ENCODE results near the gene AGO1. TPM values are rescaled to one million over a fixed set of nuclear protein-coding genes. Genes with fewer than 3 reads are reported as not detected.

AGO1 gene
- total and polyA plus RNA-seq, 10 of the 15 experiments (the other 5 are each of a cell fraction or from before 2014, with no cell fraction given): 1.8 to 24.0 (median 8.1) TPM

- Histone ChIP-seq H3K27me3 (replicated peaks in 1 of 2; ENCODE audit: control insufficient read depth in 2 of 2, insufficient read depth in 2 of 2, low read length in 1 of 2) (no peaks in the 10 kb centered on the region), H3K4me1 (ENCODE audit: control insufficient read depth, insufficient read depth, low read length) (no peaks in the 10 kb centered on the region), H2AFZ (ENCODE audit: control insufficient read depth, low read depth, low read length) (no peak overlapping the region), H3K9ac (ENCODE audit: control insufficient read depth, insufficient read depth, low read length) (no peak overlapping the region), H3K79me2 (ENCODE audit: control insufficient read depth, insufficient read depth, low read length) (no peaks in the 10 kb centered on the region), H4K20me1 (ENCODE audit: control insufficient read depth, insufficient read depth) (no peaks in the 10 kb centered on the region), H3K4me3 (no peak overlapping the region), H3K9me3 (replicated peaks; ENCODE audit: control insufficient read depth, insufficient read depth, low read length) (no peaks in the 10 kb centered on the region), H3K36me3 (ENCODE audit: control insufficient read depth in 2 of 2, insufficient read depth in 2 of 2, low read length in 1 of 2) (peaks cover 13 to 27% of the 10 kb centered on the region in 2 experiments), H3K4me2 (ENCODE audit: control insufficient read depth, insufficient read depth) (no peak overlapping the region), H3K27ac (ENCODE audit: control insufficient read depth, insufficient read depth) (no peak overlapping the region)
- in situ Hi-C loops (cut with MboI) (no loop called here), intact Hi-C loops (cut with micrococcal nuclease; ENCODE audit: unreplicated experiment) (no loop called here)
- ATAC-seq: no peak
- 86% methylated on average over 1 of the region's 1 CpG for WGBS (ENCODE audit: insufficient coverage, insufficient replicate concordance, low lambda C conversion rate, missing lambda C conversion rate)
- CTCF ChIA-PET: interaction anchor here (1.5 kb wide), 1 partner anchor 9 kb away, joined by 5 read pairs; no protein-coding TSS in a partner anchor
- no peak for FAIRE-seq
- SMC1A ChIA-PET (ENCODE audit: uncharacterized antibody, unreplicated experiment): interaction anchor here (0.6 to 1.0 kb wide), 3 partner anchors 18 to 29 kb away, joined by 3 to 4 read pairs (median 3); no protein-coding TSS in a partner anchor
- DNase-seq (ENCODE audit: low read depth, low spot score): no peak
- RAD21 ChIA-PET (ENCODE audit: unreplicated experiment): no interaction called here
- POLR2A ChIA-PET: interaction anchor here (1.0 kb wide), 1 partner anchor 17 kb away, joined by 3 read pairs; the partner anchor contains the start of gene AGO3
- TF ChIP-seq NBN (IDR thresholded peaks at IDR 0.05) (no peak), USF1 (IDR thresholded peaks at IDR 0.05; ENCODE audit: borderline replicate concordance, extremely low read length, insufficient read depth, low read depth, low read length) (no peak), RELA (IDR thresholded peaks at IDR 0.05; ENCODE audit: borderline replicate concordance, partially characterized antibody) (no peak), CTCF (IDR thresholded peaks at IDR 0.05 in 2 of 3, conservative IDR thresholded peaks at IDR 0.05 in 1 of 3; ENCODE audit: control insufficient read depth in 2 of 3, extremely low read depth in 1 of 3, insufficient read depth in 1 of 3, low read depth in 3 of 3, low read length in 3 of 3) (no peak), CREM (IDR thresholded peaks at IDR 0.05; ENCODE audit: low read depth) (no peak), TCF3 (IDR thresholded peaks at IDR 0.05; ENCODE audit: borderline replicate concordance, insufficient read depth, low read depth, low read length) (no peak), ELK1 (IDR thresholded peaks at IDR 0.05; ENCODE audit: low read depth, low read length) (no peak), NR2C1 (IDR thresholded peaks at IDR 0.05) (no peak), MAX (IDR thresholded peaks at IDR 0.05; ENCODE audit: low read depth, low read length) (no peak), POLR2AphosphoS2 (IDR thresholded peaks at IDR 0.05; ENCODE audit: low read depth, low read length) (no peak), SREBF2 (IDR thresholded peaks at IDR 0.05; ENCODE audit: low read length) (no peak), SIN3A (IDR thresholded peaks at IDR 0.05; ENCODE audit: low read depth, low read length) (no peak), E4F1 (IDR thresholded peaks at IDR 0.05; ENCODE audit: borderline replicate concordance, partially characterized antibody) (no peak), RELB (IDR thresholded peaks at IDR 0.05; ENCODE audit: low read depth) (no peak)
- BruUV-seq (replicated peaks): no TSS peak
Observed at GRCh38 chr1:35914717-35915116, 31.7 kb downstream of the AGO1 start.
